ENCODE measurements around the gene PDE4D.

The PDE4D gene

DNA sequence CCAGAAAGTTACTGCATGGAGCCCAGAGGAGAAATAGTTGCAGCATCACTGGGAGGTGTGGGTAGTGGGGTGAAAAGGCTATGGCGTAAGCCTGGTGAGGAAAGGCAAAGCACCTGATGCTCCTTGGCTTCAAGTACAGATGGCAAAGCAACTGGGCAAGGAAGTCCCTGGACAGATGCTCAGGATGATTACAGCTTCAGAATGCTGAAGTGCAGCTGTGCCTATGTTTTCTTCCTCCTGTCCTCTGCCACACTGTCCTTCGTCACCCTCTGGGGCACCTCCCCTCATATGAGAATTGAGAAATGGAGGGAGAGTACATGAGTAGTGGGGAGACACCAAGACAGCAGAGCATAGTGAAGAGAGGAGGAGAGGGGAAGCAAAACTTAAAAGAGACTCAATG, 328.0 kb downstream of the PDE4D start:
- no peak overlapping the region for H3K27ac ChIP-seq
- H3K9me3 ChIP-seq, result no peaks in the 10 kb centered on the region
- no peak overlapping the region for H3K4me2 ChIP-seq
- no peak for TF ChIP-seq Cebpa-rat (IDR thresholded peaks at IDR 0.05)
- no peak overlapping the region for H3K4me3 ChIP-seq
- no peaks in the 10 kb centered on the region for H4K20me1 ChIP-seq
- H3K4me1 ChIP-seq, result peaks cover 26% of the 10 kb centered on the region
- H3K27me3 ChIP-seq, result no peaks in the 10 kb centered on the region
- H3K9ac ChIP-seq, result no peak overlapping the region
- no peaks in the 10 kb centered on the region for H3K36me3 ChIP-seq

DNA sequence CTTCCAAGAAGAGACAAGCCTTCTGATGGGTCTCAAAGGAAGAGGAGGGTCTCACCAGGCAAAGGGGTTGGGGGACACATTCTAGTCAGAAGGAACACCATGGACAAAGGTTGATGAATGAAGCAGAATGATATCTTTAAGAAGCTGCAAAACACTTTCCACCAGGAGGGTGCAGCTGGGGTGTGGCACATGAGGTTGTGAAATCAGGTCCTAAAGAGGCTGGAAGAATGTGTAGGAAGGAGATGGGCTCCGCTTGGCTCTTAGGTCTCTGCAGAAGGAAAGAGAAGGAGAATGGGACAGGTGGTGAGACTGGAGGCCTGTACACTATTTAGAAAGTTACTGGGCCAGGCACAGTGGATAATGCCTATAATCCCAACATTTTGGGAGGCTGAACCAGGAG, 328.6 kb downstream of the PDE4D start:
- no peak overlapping the region for H3K27ac ChIP-seq
- no peaks in the 10 kb centered on the region for H3K36me3 ChIP-seq
- TF ChIP-seq Cebpa-rat (IDR thresholded peaks at IDR 0.05), result no peak
- no peak overlapping the region for H3K4me3 ChIP-seq
- no peak overlapping the region for H3K4me2 ChIP-seq
- no peaks in the 10 kb centered on the region for H3K27me3 ChIP-seq
- peaks cover 26% of the 10 kb centered on the region for H3K4me1 ChIP-seq
- H3K9me3 ChIP-seq, result no peaks in the 10 kb centered on the region
- H3K9ac ChIP-seq, result no peak overlapping the region
- no peaks in the 10 kb centered on the region for H4K20me1 ChIP-seq

DNA sequence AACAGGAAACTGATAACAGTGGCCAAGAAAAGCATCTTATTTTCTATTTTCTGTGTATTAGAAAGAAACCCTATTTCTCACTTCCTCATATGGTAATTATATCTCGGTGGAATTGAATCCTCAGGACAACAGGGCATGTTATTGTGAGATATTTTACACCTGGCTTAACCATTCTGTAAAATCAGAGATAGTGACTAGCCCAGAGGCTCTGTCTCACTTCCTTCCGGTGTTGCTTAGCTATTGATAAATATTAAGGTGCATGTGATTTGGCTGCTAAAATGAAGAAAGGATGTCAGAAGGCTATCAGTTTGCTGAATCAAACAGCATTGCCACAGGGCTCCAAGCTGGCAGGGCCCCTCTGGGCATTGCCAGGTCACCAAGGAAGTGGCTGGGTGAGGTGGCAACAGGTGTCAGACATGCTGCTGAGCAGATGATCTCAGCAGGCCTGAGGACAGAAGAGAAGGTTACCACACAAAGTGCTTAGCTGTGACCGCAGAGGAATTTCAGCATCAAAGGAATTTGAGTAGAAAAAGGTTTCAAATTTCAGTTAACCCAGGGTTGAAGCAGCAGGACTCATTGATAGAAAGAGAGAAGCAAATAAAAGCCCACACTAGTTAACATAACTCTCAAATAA, 330.7 kb downstream of the PDE4D start:
- H3K27me3 ChIP-seq, result no peaks in the 10 kb centered on the region
- peak overlapping the region; percentile 57 for H3K4me2 ChIP-seq
- H3K4me3 ChIP-seq, result no peak overlapping the region
- no peaks in the 10 kb centered on the region for H4K20me1 ChIP-seq
- no peak overlapping the region for H3K9ac ChIP-seq
- no peak for TF ChIP-seq Cebpa-rat (IDR thresholded peaks at IDR 0.05)
- no peaks in the 10 kb centered on the region for H3K36me3 ChIP-seq
- H3K9me3 ChIP-seq, result no peaks in the 10 kb centered on the region
- peaks cover 26% of the 10 kb centered on the region for H3K4me1 ChIP-seq
- 0 out of 2 replicates have a peak overlapping the region, but pooled peaks have one; percentile 16 for H3K27ac ChIP-seq

DNA sequence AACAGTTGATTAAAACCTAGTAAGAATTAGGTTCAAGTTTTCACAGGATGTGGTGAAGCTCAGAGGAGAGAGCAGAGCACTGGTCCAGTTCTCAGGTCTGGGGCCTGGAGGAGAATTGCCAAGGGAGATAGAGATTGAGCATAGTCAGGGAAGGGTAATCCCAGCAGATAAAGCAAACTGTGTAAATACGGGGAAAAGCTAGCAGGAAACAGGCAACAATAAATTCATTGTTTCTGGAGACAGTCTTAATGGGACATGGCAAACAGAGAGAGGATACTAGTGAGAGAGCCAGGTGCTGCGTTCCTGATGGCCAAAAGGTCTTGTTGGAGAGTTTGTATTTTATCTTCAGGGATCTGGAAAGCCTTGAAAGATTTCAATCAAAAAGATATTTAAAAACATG, 333.0 kb downstream of the PDE4D start:
- no peak for TF ChIP-seq Cebpa-rat (IDR thresholded peaks at IDR 0.05)
- H3K4me2 ChIP-seq, result no peak overlapping the region
- H3K27ac ChIP-seq, result no peak overlapping the region
- H3K4me1 ChIP-seq, result peaks cover 26% of the 10 kb centered on the region
- no peaks in the 10 kb centered on the region for H3K36me3 ChIP-seq
- no peak overlapping the region for H3K4me3 ChIP-seq
- no peak overlapping the region for H3K9ac ChIP-seq
- no peaks in the 10 kb centered on the region for H3K9me3 ChIP-seq
- no peaks in the 10 kb centered on the region for H4K20me1 ChIP-seq
- no peaks in the 10 kb centered on the region for H3K27me3 ChIP-seq

DNA sequence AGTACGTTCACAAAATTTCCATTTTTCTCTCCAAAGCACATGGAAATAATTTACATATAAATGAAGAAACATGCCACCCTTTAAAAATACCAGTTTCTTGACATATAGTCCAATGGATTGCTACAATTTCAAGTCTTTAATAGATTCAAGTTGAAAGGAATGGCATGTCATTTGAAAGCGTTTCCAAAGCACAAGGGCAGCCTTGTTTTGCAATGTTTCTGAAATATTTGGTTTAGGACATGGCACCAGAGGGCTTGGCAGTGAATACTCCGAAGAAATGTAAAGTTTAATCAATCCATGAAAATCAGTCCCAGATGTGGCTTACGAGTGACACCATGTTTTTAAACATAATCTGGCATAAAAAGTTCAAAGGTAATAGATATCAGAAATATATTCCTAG, 333.7 kb downstream of the PDE4D start:
- no peaks in the 10 kb centered on the region for H3K27me3 ChIP-seq

DNA sequence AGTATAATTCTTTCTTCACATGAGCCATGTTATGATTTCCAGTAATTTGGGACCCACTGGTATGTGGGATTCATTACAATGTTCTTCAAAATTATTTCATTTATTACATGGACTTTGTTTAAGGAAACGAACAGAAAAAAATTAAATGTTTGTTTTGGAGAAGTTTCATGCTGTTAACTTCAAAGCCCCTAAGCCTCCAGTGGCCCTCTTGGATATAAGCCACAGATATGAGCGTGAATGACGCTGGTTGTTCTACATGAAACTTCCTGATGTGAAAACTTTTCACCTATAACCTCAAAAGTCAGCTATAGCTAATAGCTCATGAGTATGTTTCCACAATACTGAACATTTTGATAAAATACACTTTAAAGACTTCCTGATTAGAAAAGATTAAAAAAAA, 334.2 kb downstream of the PDE4D start:
- no peak for TF ChIP-seq Cebpa-rat (IDR thresholded peaks at IDR 0.05)
- H3K27ac ChIP-seq, result no peak overlapping the region
- H3K9ac ChIP-seq, result no peak overlapping the region
- no peaks in the 10 kb centered on the region for H3K9me3 ChIP-seq
- H3K27me3 ChIP-seq, result no peaks in the 10 kb centered on the region
- H3K4me3 ChIP-seq, result no peak overlapping the region
- peaks cover 26% of the 10 kb centered on the region for H3K4me1 ChIP-seq
- no peak overlapping the region for H3K4me2 ChIP-seq
- H4K20me1 ChIP-seq, result no peaks in the 10 kb centered on the region
- no peaks in the 10 kb centered on the region for H3K36me3 ChIP-seq

More for the DNA sequence above, 333.7 kb downstream of the PDE4D start:
- H3K4me1 ChIP-seq, result peaks cover 26% of the 10 kb centered on the region
- no peaks in the 10 kb centered on the region for H3K36me3 ChIP-seq
- H3K27ac ChIP-seq, result no peak overlapping the region
- H3K4me3 ChIP-seq, result no peak overlapping the region
- no peak overlapping the region for H3K9ac ChIP-seq
- H4K20me1 ChIP-seq, result no peaks in the 10 kb centered on the region
- no peaks in the 10 kb centered on the region for H3K9me3 ChIP-seq
- TF ChIP-seq Cebpa-rat (IDR thresholded peaks at IDR 0.05), result no peak
- no peak overlapping the region for H3K4me2 ChIP-seq

GRCh38 chr5:59558501-59558900, 335.0 kb downstream of the PDE4D start:
- Histone ChIP-seq H4K20me1 (no peaks in the 10 kb centered on the region), H3K27ac (no peak overlapping the region)

GRCh38 chr5:59557572-59557971, 336.0 kb downstream of the PDE4D start:
- H3K36me3 ChIP-seq, result no peaks in the 10 kb centered on the region
- no peak overlapping the region for H3K27ac ChIP-seq
- peaks cover 12% of the 10 kb centered on the region for H3K4me1 ChIP-seq
- no peaks in the 10 kb centered on the region for H4K20me1 ChIP-seq
- no peaks in the 10 kb centered on the region for H3K9me3 ChIP-seq
- H3K4me3 ChIP-seq, result no peak overlapping the region
- no peaks in the 10 kb centered on the region for H3K27me3 ChIP-seq
- H3K4me2 ChIP-seq, result no peak overlapping the region
- TF ChIP-seq Cebpa-rat (IDR thresholded peaks at IDR 0.05), result no peak
- no peak overlapping the region for H3K9ac ChIP-seq

More at GRCh38 chr5:59558501-59558900, 335.0 kb downstream of the PDE4D start:
- H3K27me3 ChIP-seq, result no peaks in the 10 kb centered on the region
- no peaks in the 10 kb centered on the region for H3K36me3 ChIP-seq
- no peak overlapping the region for H3K4me2 ChIP-seq
- H3K4me3 ChIP-seq, result no peak overlapping the region
- peaks cover 21% of the 10 kb centered on the region for H3K4me1 ChIP-seq
- H3K9me3 ChIP-seq, result no peaks in the 10 kb centered on the region
- no peak overlapping the region for H3K9ac ChIP-seq
- TF ChIP-seq Cebpa-rat (IDR thresholded peaks at IDR 0.05), result no peak

- no peaks in the 10 kb centered on the region for H3K9me3 ChIP-seq
- H3K4me3 ChIP-seq, result no peak overlapping the region
- no peak overlapping the region for H3K27ac ChIP-seq
- TF ChIP-seq Cebpa-rat (IDR thresholded peaks at IDR 0.05), result no peak
- H4K20me1 ChIP-seq, result no peaks in the 10 kb centered on the region
- no peaks in the 10 kb centered on the region for H3K27me3 ChIP-seq
- no peak overlapping the region for H3K4me2 ChIP-seq
- no peaks in the 10 kb centered on the region for H3K36me3 ChIP-seq
- H3K9ac ChIP-seq, result no peak overlapping the region
- H3K4me1 ChIP-seq, result no peaks in the 10 kb centered on the region
These were observed 337.9 kb downstream of the PDE4D start for GRCh38 chr5:59555596-59555995.

DNA sequence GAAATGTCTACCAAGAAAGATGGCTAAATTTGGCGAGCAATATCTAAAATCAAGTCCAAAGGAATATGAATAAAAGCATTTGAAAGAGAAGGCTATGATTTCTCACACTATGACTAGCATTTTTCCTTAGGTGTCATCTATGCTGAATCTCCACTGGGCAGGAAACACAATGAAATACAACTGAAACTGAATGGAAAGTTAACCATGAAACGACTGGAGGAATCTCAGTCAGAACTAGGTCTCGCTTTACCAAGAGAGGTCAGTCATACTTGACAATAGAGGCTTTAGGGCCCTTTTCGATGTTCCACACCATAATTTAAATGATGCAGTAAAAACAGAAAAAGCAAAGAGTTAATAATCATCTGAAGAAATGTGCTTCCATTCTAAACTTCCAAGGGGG, 339.0 kb downstream of the PDE4D start:
- TF ChIP-seq Cebpa-rat (IDR thresholded peaks at IDR 0.05), result no peak
- Histone ChIP-seq H3K27ac (no peak overlapping the region), H3K4me2 (no peak overlapping the region), H3K27me3 (no peaks in the 10 kb centered on the region), H3K9me3 (no peaks in the 10 kb centered on the region), H4K20me1 (no peaks in the 10 kb centered on the region), H3K9ac (no peak overlapping the region), H3K4me1 (no peaks in the 10 kb centered on the region), H3K36me3 (no peaks in the 10 kb centered on the region), H3K4me3 (no peak overlapping the region)

- H3K27me3 ChIP-seq, result no peaks in the 10 kb centered on the region
- H3K9ac ChIP-seq, result no peak overlapping the region
- no peak overlapping the region for H3K4me3 ChIP-seq
- no peak overlapping the region for H3K4me2 ChIP-seq
- H3K4me1 ChIP-seq, result no peaks in the 10 kb centered on the region
- H4K20me1 ChIP-seq, result no peaks in the 10 kb centered on the region
- no peaks in the 10 kb centered on the region for H3K9me3 ChIP-seq
- no peak for TF ChIP-seq Cebpa-rat (IDR thresholded peaks at IDR 0.05)
- H3K36me3 ChIP-seq, result no peaks in the 10 kb centered on the region
- H3K27ac ChIP-seq, result no peak overlapping the region
These were observed 339.5 kb downstream of the PDE4D start for GRCh38 chr5:59553992-59554391.
